Adrenal gland (tissue), 5 donors: ENCODE measurements around the gene SPNS1.

ENCODE experiments used
- CTCF ChIP-seq, 6 experiments: fragments of 450-650 bp in 4 of 6; fragments of 200-600 bp in 2 of 6; sonication (generic) in 1 of 6; IDR thresholded peaks; 1 replicate in 5 of 6; 2 replicates in 1 of 6; pipeline versions ENCODE4 v1.5.1 to v1.8.0; 2016 to 2021; ENCODE audit warnings: antibody characterized with exemption in 6 of 6, mild to moderate bottlenecking in 2 of 6, moderate library complexity in 1 of 6
- POLR2A ChIP-seq, 2 donors: fragments of 450-650 bp; IDR thresholded peaks; one replicate each; pipeline ENCODE4 v1.6.1; 2017; ENCODE audit warnings: antibody characterized with exemption in 2 of 2, mild to moderate bottlenecking in 2 of 2, moderate library complexity in 1 of 2
- donor health status: DM: no; HTN: no; CAD: no.

- TF ChIP-seq CTCF (IDR thresholded peaks at IDR 0.05) (no peak), POLR2A (IDR thresholded peaks at IDR 0.05) (no peak)
Measured at GRCh38 chr16:29030086-29030840, 55.7 kb downstream of the SPNS1 start.
